Measurements from ENCODE around the gene SP4. TPM values are rescaled to one million over a fixed set of nuclear protein-coding genes. Genes with fewer than 3 reads are reported as not detected.

Gene SP4
- polyA plus RNA-seq, 3 donors = 1.3 to 1.8 (median 1.3) TPM

- H3K4me1 ChIP-seq (ENCODE audit: control insufficient read depth in 1 of 2, insufficient read depth in 2 of 2, low read length in 2 of 2) = peaks cover 17 to 35% of the 10 kb centered on the region in 2 donors
- H3K27ac ChIP-seq (ENCODE audit: low read depth in 1 of 2, low read length in 2 of 2) = peak overlapping the region; percentile 89 to 95
- H4K20me1 ChIP-seq (ENCODE audit: insufficient read depth, low read length) = no peaks in the 10 kb centered on the region
- peak; percentile 97 to 99 (median 97) for DNase-seq
- no peaks in the 10 kb centered on the region for H3K9me3 ChIP-seq (replicated peaks in 1 of 2; ENCODE audit: control insufficient read depth in 1 of 2, insufficient read depth in 1 of 2, low read length in 2 of 2)
- Mint-ChIP-seq H3K4me3 (peak overlapping the region; percentile 97 to 99), H3K27me3 (ENCODE audit: low read depth in 3 of 3) (peaks cover 0 to 2% (median 0%) of the 10 kb centered on the region in 3 donors), H3K36me3 (peaks cover 0 to 11% of the 10 kb centered on the region in 2 donors), H3K9me3 (no peaks in the 10 kb centered on the region), H3K4me1 (peaks cover 42% of the 10 kb centered on the region), H3K27ac (peak overlapping the region; percentile 97 to 100 (median 99))
- peak overlapping the region; percentile 99 for H3K4me2 ChIP-seq (replicated peaks; ENCODE audit: extremely low read depth, low read length, poor library complexity, severe bottlenecking)
- under 1% methylated on average over 57 of the region's 57 CpGs for WGBS (ENCODE audit: insufficient coverage)
- H3K4me3 ChIP-seq (replicated peaks in 1 of 3; ENCODE audit: low read depth in 2 of 3, low read length in 3 of 3) = peak overlapping the region; percentile 74 to 96 (median 95)
- intact Hi-C loops (cut with micrococcal nuclease) = loop anchor here (5.0 kb wide), 1 partner anchor 70 kb away; no protein-coding TSS in a partner anchor
- H2AFZ ChIP-seq (ENCODE audit: insufficient read depth, low read depth, low read length, poor library complexity, severe bottlenecking) = peak overlapping the region; percentile 92
- H3K36me3 ChIP-seq (replicated peaks in 1 of 2; ENCODE audit: control insufficient read depth in 1 of 2, insufficient read depth in 2 of 2, low read length in 2 of 2) = no peaks in the 10 kb centered on the region
- H3K9ac ChIP-seq (ENCODE audit: insufficient read depth, low read length, poor library complexity, severe bottlenecking) = peak overlapping the region; percentile 93
- no peaks in the 10 kb centered on the region for H3K27me3 ChIP-seq (ENCODE audit: control insufficient read depth in 2 of 2, insufficient read depth in 2 of 2, low read length in 2 of 2)
- H3K79me2 ChIP-seq (ENCODE audit: insufficient read depth, low read length) = peaks cover 12% of the 10 kb centered on the region
- no peak for TF ChIP-seq CTCF (IDR thresholded peaks at IDR 0.05)
These were observed 557 bp upstream of the SP4 start for GRCh38 chr7:21427182-21427870.

- peak overlapping the region; percentile 85 for H2AFZ ChIP-seq (ENCODE audit: insufficient read depth, low read depth, low read length, poor library complexity, severe bottlenecking)
- no peaks in the 10 kb centered on the region for H3K27me3 ChIP-seq (ENCODE audit: control insufficient read depth in 2 of 2, insufficient read depth in 2 of 2, low read length in 2 of 2)
- Mint-ChIP-seq H3K4me3 (peak overlapping the region; percentile 98 to 99), H3K9me3 (no peaks in the 10 kb centered on the region), H3K27ac (peak overlapping the region; percentile 87 to 98 (median 95)), H3K4me1 (peaks cover 47% of the 10 kb centered on the region), H3K36me3 (peaks cover 8 to 11% of the 10 kb centered on the region in 2 donors), H3K27me3 (ENCODE audit: low read depth in 3 of 3) (peaks cover 0 to 2% (median 0%) of the 10 kb centered on the region in 3 donors)
- WGBS (ENCODE audit: insufficient coverage) = no CpG with 5 or more reads among the region's 5 CpGs
- H3K36me3 ChIP-seq (replicated peaks in 1 of 2; ENCODE audit: control insufficient read depth in 1 of 2, insufficient read depth in 2 of 2, low read length in 2 of 2) = no peaks in the 10 kb centered on the region
- H3K27ac ChIP-seq (ENCODE audit: low read depth in 1 of 2, low read length in 2 of 2) = peak overlapping the region; percentile 89 to 95
- peak overlapping the region; percentile 67 to 96 (median 78) for H3K4me3 ChIP-seq (replicated peaks in 1 of 3; ENCODE audit: low read depth in 2 of 3, low read length in 3 of 3)
- H3K4me2 ChIP-seq (replicated peaks; ENCODE audit: extremely low read depth, low read length, poor library complexity, severe bottlenecking) = peak overlapping the region; percentile 99
- no peak for TF ChIP-seq CTCF (IDR thresholded peaks at IDR 0.05)
- DNase-seq = no peak
- H3K4me1 ChIP-seq (ENCODE audit: control insufficient read depth in 1 of 2, insufficient read depth in 2 of 2, low read length in 2 of 2) = peaks cover 17 to 35% of the 10 kb centered on the region in 2 donors
- peaks cover 20% of the 10 kb centered on the region for H3K79me2 ChIP-seq (ENCODE audit: insufficient read depth, low read length)
- H3K9me3 ChIP-seq (replicated peaks in 1 of 2; ENCODE audit: control insufficient read depth in 1 of 2, insufficient read depth in 1 of 2, low read length in 2 of 2) = no peaks in the 10 kb centered on the region
- no peaks in the 10 kb centered on the region for H4K20me1 ChIP-seq (ENCODE audit: insufficient read depth, low read length)
- intact Hi-C loops (cut with micrococcal nuclease) = loop anchor here (5.0 kb wide), 1 partner anchor 71 kb away; no protein-coding TSS in a partner anchor
- H3K9ac ChIP-seq (ENCODE audit: insufficient read depth, low read length, poor library complexity, severe bottlenecking) = peak overlapping the region; percentile 93
These were observed 717 bp downstream of the SP4 start for GRCh38 chr7:21428659-21428941.
